GM23338 (cell line): ENCODE measurements around the gene AVPR2. TPM values are rescaled to one million over a fixed set of nuclear protein-coding genes. Genes with fewer than 3 reads are reported as not detected.
A peak's percentile ranks its signal among the peaks of the same experiment; 100 is the strongest.

Experiments
- ATAC-seq: fragments of 200-7000 bp; cut with Tn5 transposase; 3 replicates; pipeline ENCODE4 v1.9.1; 2020
- DNase-seq: peaks from one replicate; pipeline ENCODE4 v3.0.0-alpha.2; 2015; ENCODE audit warnings: low spot score
- H2AFZ ChIP-seq: fragments of 200-600 bp; sonication (generic); 2 replicates; pipeline ENCODE4 v1.8.0; 2016; ENCODE audit warnings: antibody characterized with exemption, mild to moderate bottlenecking, moderate library complexity
- H3F3A ChIP-seq: fragments of 200-600 bp; sonication (generic); replicated peaks from 2 replicates; pipeline ENCODE4 v1.8.0; 2017; ENCODE audit warnings: antibody characterized with exemption, mixed run types, low read depth
- H3K27ac ChIP-seq: fragments of 200-600 bp; sonication (generic); 2 replicates; pipeline ENCODE4 v1.6.1; 2016; ENCODE audit warnings: low read depth
- H3K27me3 ChIP-seq: fragments of 200-600 bp; sonication (generic); 2 replicates; pipeline ENCODE4 v1.8.0; 2016; ENCODE audit warnings: mild to moderate bottlenecking, mixed run types, moderate library complexity; ENCODE audit not compliant: insufficient read depth
- H3K36me3 ChIP-seq: fragments of 200-600 bp; sonication (generic); 2 replicates; pipeline ENCODE4 v1.8.0; 2016; ENCODE audit warnings: mild to moderate bottlenecking; ENCODE audit not compliant: insufficient read depth
- H3K4me1 ChIP-seq: fragments of 200-600 bp; sonication (generic); 2 replicates; pipeline ENCODE4 v1.8.0; 2016; ENCODE audit warnings: mild to moderate bottlenecking, moderate library complexity; ENCODE audit not compliant: insufficient read depth
- H3K4me2 ChIP-seq: fragments of 200-600 bp; sonication (generic); 2 replicates; pipeline ENCODE4 v1.7.1; 2017; ENCODE audit warnings: mixed run types
- H3K4me3 ChIP-seq: fragments of 200-600 bp; sonication (generic); 2 replicates; pipeline ENCODE4 v1.6.1; 2016; ENCODE audit warnings: mixed run types
- H3K79me2 ChIP-seq: fragments of 200-600 bp; sonication (generic); replicated peaks from 2 replicates; pipeline ENCODE4 v1.8.0; 2017; ENCODE audit warnings: mild to moderate bottlenecking; ENCODE audit not compliant: insufficient read depth
- H3K9me2 ChIP-seq: fragments of 200-600 bp; sonication (generic); 2 replicates; pipeline ENCODE4 v1.8.0; 2017; ENCODE audit not compliant: insufficient read depth
- H4K20me1 ChIP-seq: fragments of 200-600 bp; sonication (generic); replicated peaks from 2 replicates; pipeline ENCODE4 v1.8.0; 2017; ENCODE audit warnings: mild to moderate bottlenecking; ENCODE audit not compliant: insufficient read depth
- H3K27ac Mint-ChIP-seq: 2 replicates; pipeline ENCODE4 v1.8.0; 2020; ENCODE audit warnings: inconsistent platforms, mild to moderate bottlenecking, moderate library complexity, mixed read lengths
- H3K27me3 Mint-ChIP-seq: 3 replicates; pipeline ENCODE4 v1.8.0; 2022; ENCODE audit warnings: low read depth, mild to moderate bottlenecking, moderate library complexity, mixed read lengths, inconsistent platforms; ENCODE audit not compliant: insufficient read depth, poor library complexity
- H3K36me3 Mint-ChIP-seq: 3 replicates; pipeline ENCODE4 v1.8.0; 2021; ENCODE audit warnings: low read depth, mild to moderate bottlenecking, inconsistent platforms, moderate library complexity, mixed read lengths
- H3K4me1 Mint-ChIP-seq: 3 replicates; pipeline ENCODE4 v1.8.0; 2020; ENCODE audit warnings: mild to moderate bottlenecking, inconsistent platforms, mixed read lengths
- H3K4me3 Mint-ChIP-seq: 3 replicates; pipeline ENCODE4 v1.8.0; 2021; ENCODE audit warnings: moderate library complexity, mild to moderate bottlenecking, inconsistent platforms, mixed read lengths
- H3K9me3 Mint-ChIP-seq: 3 replicates; pipeline ENCODE4 v1.8.0; 2020; ENCODE audit warnings: moderate library complexity, mild to moderate bottlenecking, inconsistent platforms, mixed read lengths
- CREB1 ChIP-seq: fragments of 250-450 bp; sonication (Bioruptor Pico); IDR thresholded peaks from 2 replicates; pipeline ENCODE4 v1.5.0; 2020; ENCODE audit warnings: low read depth, mild to moderate bottlenecking, moderate library complexity
- EZH2 ChIP-seq: fragments of 200-600 bp; sonication (generic); IDR thresholded peaks from one replicate; pipeline ENCODE4 v1.8.0; 2017; ENCODE audit warnings: antibody characterized with exemption, mild to moderate bottlenecking, low read depth; ENCODE audit not compliant: unreplicated experiment
- EZH2phosphoT487 ChIP-seq: fragments of 200-600 bp; sonication (generic); IDR thresholded peaks from one replicate; pipeline ENCODE4 v1.8.1; 2018; ENCODE audit warnings: antibody characterized with exemption; ENCODE audit not compliant: unreplicated experiment
- JUNB ChIP-seq: IDR thresholded peaks from one replicate; pipeline ENCODE4 v1.6.1; 2016; ENCODE audit warnings: antibody characterized with exemption; ENCODE audit not compliant: unreplicated experiment
- NANOG ChIP-seq: IDR thresholded peaks from 2 replicates; pipeline ENCODE4 v1.6.1; 2016; ENCODE audit warnings: antibody characterized with exemption, borderline replicate concordance
- polyA plus RNA-seq: library from polyadenylated mRNA; unstranded; fragments of >200 nt; fragmentation: Nextera tagmentation; extraction: Ambion mirVana; gene quantifications from 2 replicates; pipeline ENCODE4 v1.2.1, GENCODE V29; 2016
- total RNA-seq: library from RNA; depleted of rRNA; stranded (reverse); fragments of >200 nt; shearing (Covaris generic); gene quantifications from 2 replicates; pipeline ENCODE4 v1.2.3, GENCODE V29; 2014
- TF ChIP-seq, protein P1 (sequence below): IDR thresholded peaks from one replicate; pipeline ENCODE4 v1.6.1; 2018; ENCODE audit warnings: antibody characterized with exemption; ENCODE audit not compliant: unreplicated experiment
- TF ChIP-seq, protein P2 (sequence below): IDR thresholded peaks from 2 replicates; pipeline ENCODE4 v1.6.1; 2016; ENCODE audit warnings: antibody characterized with exemption
- TF ChIP-seq, protein P3 (sequence below), 2 experiments: fragments of 200-600 bp in 1 of 2; sonication (generic) in 1 of 2; conservative IDR thresholded peaks; 2 replicates each; pipeline versions ENCODE4 v1.5.1 to v1.6.1; 2016 to 2017; ENCODE audit warnings: antibody characterized with exemption in 2 of 2, low read depth in 2 of 2, mild to moderate bottlenecking in 2 of 2, moderate library complexity in 1 of 2

Gene AVPR2
- total and polyA plus RNA-seq, 2 experiments from 2014 or later = not detected

DNA sequence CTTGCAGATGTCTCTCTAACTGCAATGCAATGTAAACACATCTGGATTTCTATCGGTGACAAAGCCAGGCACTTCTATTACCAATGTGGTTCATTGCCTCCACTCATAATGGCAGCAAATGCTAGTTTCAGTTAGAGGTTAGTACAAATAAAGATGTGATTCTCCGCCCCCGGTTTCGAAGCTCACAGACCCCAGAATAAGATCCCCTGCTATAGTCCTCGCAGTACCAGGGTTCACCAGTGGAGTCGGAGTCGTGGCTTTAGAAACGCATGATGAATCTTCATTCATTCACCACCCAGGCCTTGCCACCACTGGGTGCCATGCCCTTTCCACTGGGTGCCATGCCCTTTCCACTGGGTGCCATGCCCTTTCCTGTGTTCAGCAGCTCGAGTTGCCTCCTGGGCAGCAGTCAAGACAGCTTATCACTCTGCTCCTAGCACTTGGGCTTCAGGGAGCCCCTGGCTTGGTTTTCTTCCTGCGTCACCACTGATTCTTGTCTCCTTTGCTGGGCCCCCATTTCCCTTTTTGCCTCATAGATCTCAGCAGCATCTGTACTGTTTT lies 33.8 kb downstream of the AVPR2 start:
- H3K4me1 Mint-ChIP-seq = peaks cover 24% of the 10 kb centered on the region
- no peak for TF ChIP-seq EZH2phosphoT487
- no peak for TF ChIP-seq JUNB
- TF ChIP-seq, protein P1, sequence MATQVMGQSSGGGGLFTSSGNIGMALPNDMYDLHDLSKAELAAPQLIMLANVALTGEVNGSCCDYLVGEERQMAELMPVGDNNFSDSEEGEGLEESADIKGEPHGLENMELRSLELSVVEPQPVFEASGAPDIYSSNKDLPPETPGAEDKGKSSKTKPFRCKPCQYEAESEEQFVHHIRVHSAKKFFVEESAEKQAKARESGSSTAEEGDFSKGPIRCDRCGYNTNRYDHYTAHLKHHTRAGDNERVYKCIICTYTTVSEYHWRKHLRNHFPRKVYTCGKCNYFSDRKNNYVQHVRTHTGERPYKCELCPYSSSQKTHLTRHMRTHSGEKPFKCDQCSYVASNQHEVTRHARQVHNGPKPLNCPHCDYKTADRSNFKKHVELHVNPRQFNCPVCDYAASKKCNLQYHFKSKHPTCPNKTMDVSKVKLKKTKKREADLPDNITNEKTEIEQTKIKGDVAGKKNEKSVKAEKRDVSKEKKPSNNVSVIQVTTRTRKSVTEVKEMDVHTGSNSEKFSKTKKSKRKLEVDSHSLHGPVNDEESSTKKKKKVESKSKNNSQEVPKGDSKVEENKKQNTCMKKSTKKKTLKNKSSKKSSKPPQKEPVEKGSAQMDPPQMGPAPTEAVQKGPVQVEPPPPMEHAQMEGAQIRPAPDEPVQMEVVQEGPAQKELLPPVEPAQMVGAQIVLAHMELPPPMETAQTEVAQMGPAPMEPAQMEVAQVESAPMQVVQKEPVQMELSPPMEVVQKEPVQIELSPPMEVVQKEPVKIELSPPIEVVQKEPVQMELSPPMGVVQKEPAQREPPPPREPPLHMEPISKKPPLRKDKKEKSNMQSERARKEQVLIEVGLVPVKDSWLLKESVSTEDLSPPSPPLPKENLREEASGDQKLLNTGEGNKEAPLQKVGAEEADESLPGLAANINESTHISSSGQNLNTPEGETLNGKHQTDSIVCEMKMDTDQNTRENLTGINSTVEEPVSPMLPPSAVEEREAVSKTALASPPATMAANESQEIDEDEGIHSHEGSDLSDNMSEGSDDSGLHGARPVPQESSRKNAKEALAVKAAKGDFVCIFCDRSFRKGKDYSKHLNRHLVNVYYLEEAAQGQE = no peak
- TF ChIP-seq NANOG = no peak
- TF ChIP-seq, protein P2, sequence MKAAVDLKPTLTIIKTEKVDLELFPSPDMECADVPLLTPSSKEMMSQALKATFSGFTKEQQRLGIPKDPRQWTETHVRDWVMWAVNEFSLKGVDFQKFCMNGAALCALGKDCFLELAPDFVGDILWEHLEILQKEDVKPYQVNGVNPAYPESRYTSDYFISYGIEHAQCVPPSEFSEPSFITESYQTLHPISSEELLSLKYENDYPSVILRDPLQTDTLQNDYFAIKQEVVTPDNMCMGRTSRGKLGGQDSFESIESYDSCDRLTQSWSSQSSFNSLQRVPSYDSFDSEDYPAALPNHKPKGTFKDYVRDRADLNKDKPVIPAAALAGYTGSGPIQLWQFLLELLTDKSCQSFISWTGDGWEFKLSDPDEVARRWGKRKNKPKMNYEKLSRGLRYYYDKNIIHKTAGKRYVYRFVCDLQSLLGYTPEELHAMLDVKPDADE = no peak
- TF ChIP-seq EZH2 = no peak
- H3F3A ChIP-seq = no peaks in the 10 kb centered on the region
- H3K27me3 Mint-ChIP-seq = peaks cover 5% of the 10 kb centered on the region
- H3K27ac ChIP-seq = no peak overlapping the region
- H3K27me3 ChIP-seq = no peaks in the 10 kb centered on the region
- DNase-seq (peak; percentile 22), ATAC-seq (no peak)
- H3K4me1 ChIP-seq = peaks cover 4% of the 10 kb centered on the region; the same call in 1 of the 2 replicates
- H3K79me2 ChIP-seq = peaks cover 12% of the 10 kb centered on the region
- no peaks in the 10 kb centered on the region for H3K9me3 Mint-ChIP-seq
- no peak overlapping the region for H3K4me3 ChIP-seq
- H3K4me2 ChIP-seq = no peak overlapping the region
- no peak overlapping the region for H2AFZ ChIP-seq
- H4K20me1 ChIP-seq = no peaks in the 10 kb centered on the region
- H3K36me3 ChIP-seq = no peaks in the 10 kb centered on the region
- H3K36me3 Mint-ChIP-seq = peaks cover 5% of the 10 kb centered on the region; the same call in 1 of the 3 replicates
- H3K27ac Mint-ChIP-seq = no peak overlapping the region
- no peaks in the 10 kb centered on the region for H3K9me2 ChIP-seq
- no peak overlapping the region for H3K4me3 Mint-ChIP-seq

DNA sequence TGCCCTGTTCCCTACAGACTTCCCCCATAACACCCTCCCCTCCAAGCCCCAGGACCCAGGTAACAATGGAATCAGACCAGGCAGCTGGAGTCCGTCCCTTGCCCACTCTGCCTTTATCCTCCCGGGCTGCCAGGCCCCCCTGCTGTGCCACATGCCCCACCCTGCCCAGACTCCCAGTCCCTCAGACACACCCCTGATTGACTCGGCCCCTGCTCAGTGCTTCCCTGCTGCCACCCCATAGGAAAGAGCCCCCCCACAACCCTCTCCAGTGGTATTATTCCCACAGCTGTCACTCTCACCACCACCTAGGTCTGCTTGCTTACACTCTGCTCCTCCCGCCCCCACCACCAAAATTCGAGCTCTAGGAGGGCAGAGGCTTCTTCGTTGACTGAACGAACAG lies 35.1 kb downstream of the AVPR2 start:
- Histone ChIP-seq H3K27ac (no peak overlapping the region), H3K4me2 (no peak overlapping the region), H3K79me2 (no peaks in the 10 kb centered on the region), H3K36me3 (no peaks in the 10 kb centered on the region), H3K27me3 (no peaks in the 10 kb centered on the region), H3K4me1 (peaks cover 4% of the 10 kb centered on the region; the same call in 1 of the 2 replicates), H3F3A (no peaks in the 10 kb centered on the region), H3K9me2 (no peaks in the 10 kb centered on the region), H4K20me1 (no peaks in the 10 kb centered on the region), H3K4me3 (no peak overlapping the region), H2AFZ (no peak overlapping the region)
- ATAC-seq = no peak
- Mint-ChIP-seq H3K27me3 (peaks cover 5% of the 10 kb centered on the region), H3K9me3 (no peaks in the 10 kb centered on the region), H3K4me1 (peaks cover 24% of the 10 kb centered on the region), H3K4me3 (no peak overlapping the region), H3K27ac (no peak overlapping the region), H3K36me3 (peaks cover 3% of the 10 kb centered on the region; the same call in 1 of the 3 replicates)
- no peak for DNase-seq
- TF ChIP-seq, protein P3, sequence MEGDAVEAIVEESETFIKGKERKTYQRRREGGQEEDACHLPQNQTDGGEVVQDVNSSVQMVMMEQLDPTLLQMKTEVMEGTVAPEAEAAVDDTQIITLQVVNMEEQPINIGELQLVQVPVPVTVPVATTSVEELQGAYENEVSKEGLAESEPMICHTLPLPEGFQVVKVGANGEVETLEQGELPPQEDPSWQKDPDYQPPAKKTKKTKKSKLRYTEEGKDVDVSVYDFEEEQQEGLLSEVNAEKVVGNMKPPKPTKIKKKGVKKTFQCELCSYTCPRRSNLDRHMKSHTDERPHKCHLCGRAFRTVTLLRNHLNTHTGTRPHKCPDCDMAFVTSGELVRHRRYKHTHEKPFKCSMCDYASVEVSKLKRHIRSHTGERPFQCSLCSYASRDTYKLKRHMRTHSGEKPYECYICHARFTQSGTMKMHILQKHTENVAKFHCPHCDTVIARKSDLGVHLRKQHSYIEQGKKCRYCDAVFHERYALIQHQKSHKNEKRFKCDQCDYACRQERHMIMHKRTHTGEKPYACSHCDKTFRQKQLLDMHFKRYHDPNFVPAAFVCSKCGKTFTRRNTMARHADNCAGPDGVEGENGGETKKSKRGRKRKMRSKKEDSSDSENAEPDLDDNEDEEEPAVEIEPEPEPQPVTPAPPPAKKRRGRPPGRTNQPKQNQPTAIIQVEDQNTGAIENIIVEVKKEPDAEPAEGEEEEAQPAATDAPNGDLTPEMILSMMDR (conservative IDR thresholded peaks at IDR 0.05; ENCODE audit: low read depth in 2 of 2) = no peak
- TF ChIP-seq, protein P1 = no peak
- TF ChIP-seq CREB1 = no peak
- no peak for TF ChIP-seq EZH2phosphoT487
- TF ChIP-seq EZH2 = no peak
